Measurements from ENCODE around the gene ART4. TPM values are rescaled to one million over a fixed set of nuclear protein-coding genes. Genes with fewer than 3 reads are reported as not detected.

The ART4 gene
- total RNA-seq, 1 donor from 2014 or later: not detected

GRCh38 chr12:14878488-14878887 is 35.2 kb upstream of the ART4 start:
- Histone ChIP-seq H3K9me3 (ENCODE audit: insufficient read depth, low read depth, low read length) (no peaks in the 10 kb centered on the region), H4K20me1 (ENCODE audit: insufficient read depth, low read length) (no peaks in the 10 kb centered on the region), H3K27ac (ENCODE audit: low read depth, low read length) (no peak overlapping the region), H3K9ac (ENCODE audit: low read length) (no peak overlapping the region), H3K4me3 (ENCODE audit: insufficient read depth, low read depth, low read length) (no peak overlapping the region), H3K36me3 (ENCODE audit: insufficient read depth, low read length) (no peaks in the 10 kb centered on the region), H2AFZ (ENCODE audit: low read depth, low read length) (no peak overlapping the region), H3K27me3 (ENCODE audit: insufficient read depth, low read length) (no peaks in the 10 kb centered on the region), H3K4me1 (ENCODE audit: insufficient read depth, low read length) (no peaks in the 10 kb centered on the region), H3K4me2 (ENCODE audit: low read length) (no peak overlapping the region), H3K79me2 (ENCODE audit: insufficient read depth, low read length) (no peaks in the 10 kb centered on the region)
- TF ChIP-seq CTCF (IDR thresholded peaks at IDR 0.05; ENCODE audit: insufficient read depth, low read depth, low read length) (no peak), EZH2 (IDR thresholded peaks at IDR 0.05; ENCODE audit: insufficient read depth, low read length) (no peak)
- Mint-ChIP-seq H3K4me3 (ENCODE audit: unreplicated experiment) (no peak overlapping the region), H3K4me1 (ENCODE audit: low read depth, unreplicated experiment) (peaks cover 2% of the 10 kb centered on the region), H3K9me3 (ENCODE audit: unreplicated experiment) (no peaks in the 10 kb centered on the region), H3K36me3 (ENCODE audit: low read depth, unreplicated experiment) (no peaks in the 10 kb centered on the region), H3K27ac (ENCODE audit: unreplicated experiment) (no peak overlapping the region), H3K27me3 (ENCODE audit: low read depth, unreplicated experiment) (no peaks in the 10 kb centered on the region)
- no peak for DNase-seq (ENCODE audit: low read depth)
- FAIRE-seq: no peak

GRCh38 chr12:14876833-14877232 is 33.5 kb upstream of the ART4 start:
- TF ChIP-seq CTCF (IDR thresholded peaks at IDR 0.05; ENCODE audit: insufficient read depth, low read depth, low read length): no peak
- TF ChIP-seq EZH2 (IDR thresholded peaks at IDR 0.05; ENCODE audit: insufficient read depth, low read length): no peak
- no peaks in the 10 kb centered on the region for H3K27me3 ChIP-seq (ENCODE audit: insufficient read depth, low read length)
- no peak overlapping the region for H3K27ac ChIP-seq (ENCODE audit: low read depth, low read length)
- Mint-ChIP-seq H3K9me3 (ENCODE audit: unreplicated experiment) (no peaks in the 10 kb centered on the region), H3K27me3 (ENCODE audit: low read depth, unreplicated experiment) (no peaks in the 10 kb centered on the region), H3K4me3 (ENCODE audit: unreplicated experiment) (no peak overlapping the region), H3K36me3 (ENCODE audit: low read depth, unreplicated experiment) (no peaks in the 10 kb centered on the region), H3K27ac (ENCODE audit: unreplicated experiment) (no peak overlapping the region), H3K4me1 (ENCODE audit: low read depth, unreplicated experiment) (peaks cover 2% of the 10 kb centered on the region)
- H3K4me3 ChIP-seq (ENCODE audit: insufficient read depth, low read depth, low read length): no peak overlapping the region
- no peak overlapping the region for H2AFZ ChIP-seq (ENCODE audit: low read depth, low read length)
- no peaks in the 10 kb centered on the region for H3K79me2 ChIP-seq (ENCODE audit: insufficient read depth, low read length)
- no peak for FAIRE-seq
- H3K4me2 ChIP-seq (ENCODE audit: low read length): no peak overlapping the region
- no peak overlapping the region for H3K9ac ChIP-seq (ENCODE audit: low read length)
- H3K9me3 ChIP-seq (ENCODE audit: insufficient read depth, low read depth, low read length): no peaks in the 10 kb centered on the region
- no peaks in the 10 kb centered on the region for H4K20me1 ChIP-seq (ENCODE audit: insufficient read depth, low read length)
- no peaks in the 10 kb centered on the region for H3K36me3 ChIP-seq (ENCODE audit: insufficient read depth, low read length)
- H3K4me1 ChIP-seq (ENCODE audit: insufficient read depth, low read length): no peaks in the 10 kb centered on the region
- DNase-seq (ENCODE audit: low read depth): no peak

- H3K36me3 ChIP-seq (ENCODE audit: insufficient read depth, low read length): no peaks in the 10 kb centered on the region
- H3K4me1 Mint-ChIP-seq (ENCODE audit: low read depth, unreplicated experiment): peaks cover 2% of the 10 kb centered on the region
- H3K27me3 Mint-ChIP-seq (ENCODE audit: low read depth, unreplicated experiment): no peaks in the 10 kb centered on the region
- no peak overlapping the region for H3K4me3 ChIP-seq (ENCODE audit: insufficient read depth, low read depth, low read length)
- H3K27ac ChIP-seq (ENCODE audit: low read depth, low read length): no peak overlapping the region
- no peaks in the 10 kb centered on the region for H3K27me3 ChIP-seq (ENCODE audit: insufficient read depth, low read length)
- FAIRE-seq (no peak), DNase-seq (ENCODE audit: low read depth) (peak; percentile 68)
- no peak overlapping the region for H3K4me2 ChIP-seq (ENCODE audit: low read length)
- no peak overlapping the region for H2AFZ ChIP-seq (ENCODE audit: low read depth, low read length)
- H3K4me3 Mint-ChIP-seq (ENCODE audit: unreplicated experiment): no peak overlapping the region
- H3K4me1 ChIP-seq (ENCODE audit: insufficient read depth, low read length): no peaks in the 10 kb centered on the region
- H3K27ac Mint-ChIP-seq (ENCODE audit: unreplicated experiment): no peak overlapping the region
- H3K36me3 Mint-ChIP-seq (ENCODE audit: low read depth, unreplicated experiment): no peaks in the 10 kb centered on the region
- no peak overlapping the region for H3K9ac ChIP-seq (ENCODE audit: low read length)
- no peaks in the 10 kb centered on the region for H3K9me3 ChIP-seq (ENCODE audit: insufficient read depth, low read depth, low read length)
- H3K79me2 ChIP-seq (ENCODE audit: insufficient read depth, low read length): no peaks in the 10 kb centered on the region
- no peaks in the 10 kb centered on the region for H4K20me1 ChIP-seq (ENCODE audit: insufficient read depth, low read length)
- H3K9me3 Mint-ChIP-seq (ENCODE audit: unreplicated experiment): no peaks in the 10 kb centered on the region
- no peak for TF ChIP-seq CTCF (IDR thresholded peaks at IDR 0.05; ENCODE audit: insufficient read depth, low read depth, low read length)
- TF ChIP-seq EZH2 (IDR thresholded peaks at IDR 0.05; ENCODE audit: insufficient read depth, low read length): no peak
Measured at GRCh38 chr12:14874882-14875281, 31.6 kb upstream of the ART4 start.

Measured in astrocyte (in vitro differentiated cells and primary cell).